ENCODE results near the gene ARSI.
A peak's percentile ranks its signal among the peaks of the same experiment; 100 is the strongest.

The ARSI gene

DNA sequence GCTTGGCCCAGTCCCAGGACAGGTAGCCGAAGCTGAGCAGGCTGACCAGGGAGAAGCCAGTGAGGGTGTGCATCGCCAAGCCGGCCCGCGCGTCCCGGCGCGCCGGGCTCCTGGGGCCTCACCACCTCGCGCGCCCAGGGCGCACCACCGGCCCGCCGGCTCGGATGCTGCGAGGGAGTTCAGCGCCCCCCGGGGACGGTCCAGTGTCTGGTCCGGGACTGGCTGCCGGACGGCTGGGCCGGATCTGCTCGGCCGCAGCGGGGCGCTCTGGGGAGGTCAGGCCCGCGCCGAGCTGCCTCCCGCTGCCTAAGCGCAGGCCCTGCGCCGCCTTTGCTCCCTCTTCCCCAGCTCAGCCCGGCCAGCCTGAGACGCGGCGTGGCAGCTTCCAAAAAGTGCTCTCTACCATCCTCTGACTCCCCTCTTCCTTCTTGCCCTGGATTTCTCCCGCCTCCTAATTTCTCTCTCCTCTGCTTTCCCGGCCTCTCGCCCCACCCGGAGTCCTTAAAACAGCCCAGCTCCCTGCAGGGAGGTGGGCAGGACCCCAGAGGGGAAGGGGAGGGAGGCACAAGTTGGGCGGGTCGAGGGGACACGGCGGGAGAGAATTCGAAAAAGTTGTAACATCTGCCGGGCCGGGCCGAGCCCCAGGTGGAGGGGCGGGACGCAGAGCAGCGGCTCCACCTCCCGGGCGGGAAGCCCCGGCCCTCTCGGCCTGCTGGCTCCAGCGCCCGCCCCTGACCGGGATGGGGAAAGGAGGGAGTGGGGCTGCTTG, at the start of gene ARSI:
TSS of gene ARSI (minus strand) at position 605 of the 769 bp plus-strand sequence. CDS start at position 73, 532 bp downstream.
- H3K4me3 ChIP-seq (ENCODE audit: low read length), result peak within 1 kb of the TSS; percentile 53
- DNase-seq (ENCODE audit: low read depth), result peak; percentile 43
- peak; percentile 24 for TF ChIP-seq CTCF (conservative IDR thresholded peaks at IDR 0.05; ENCODE audit: low read length)

- peak; percentile 71 for DNase-seq (ENCODE audit: low read depth)
- TF ChIP-seq CTCF (conservative IDR thresholded peaks at IDR 0.05; ENCODE audit: low read length), result peak; percentile 70
- no peak overlapping the region for H3K4me3 ChIP-seq (ENCODE audit: low read length)
Measured at GRCh38 chr5:150350524-150351344, 48.0 kb upstream of the ARSI start.

DNA sequence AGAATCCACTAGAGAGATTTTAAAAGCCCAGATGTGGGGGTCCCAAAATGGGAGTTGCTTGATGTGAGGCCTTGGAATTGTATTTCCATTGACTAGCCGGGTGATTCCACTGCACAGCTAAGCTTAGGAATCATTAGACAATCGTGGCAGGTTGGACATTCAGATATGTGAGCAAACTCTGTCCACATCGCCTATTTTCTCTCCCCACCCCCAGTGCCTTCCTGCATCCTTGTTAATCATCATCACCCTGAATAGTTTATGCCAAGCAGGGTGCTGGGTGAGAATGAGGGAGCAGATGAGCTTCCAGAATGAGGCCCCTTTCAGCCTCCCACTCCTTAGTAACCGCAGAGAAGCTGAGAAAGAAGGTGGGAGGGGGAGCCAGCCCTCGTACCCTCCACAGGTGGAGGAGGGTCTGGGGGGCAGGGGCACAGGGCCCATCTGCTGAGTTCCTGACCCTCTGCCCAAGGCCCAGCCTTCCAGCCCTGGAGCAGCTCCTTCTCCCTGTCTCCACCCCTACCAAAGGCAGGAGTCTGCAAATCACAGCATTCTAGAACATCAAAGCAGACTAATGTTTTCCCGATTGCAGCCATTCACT, 47.1 kb upstream of the ARSI start:
- no peak for DNase-seq (ENCODE audit: low read depth)
- no peak for TF ChIP-seq CTCF (conservative IDR thresholded peaks at IDR 0.05; ENCODE audit: low read length)

DNA sequence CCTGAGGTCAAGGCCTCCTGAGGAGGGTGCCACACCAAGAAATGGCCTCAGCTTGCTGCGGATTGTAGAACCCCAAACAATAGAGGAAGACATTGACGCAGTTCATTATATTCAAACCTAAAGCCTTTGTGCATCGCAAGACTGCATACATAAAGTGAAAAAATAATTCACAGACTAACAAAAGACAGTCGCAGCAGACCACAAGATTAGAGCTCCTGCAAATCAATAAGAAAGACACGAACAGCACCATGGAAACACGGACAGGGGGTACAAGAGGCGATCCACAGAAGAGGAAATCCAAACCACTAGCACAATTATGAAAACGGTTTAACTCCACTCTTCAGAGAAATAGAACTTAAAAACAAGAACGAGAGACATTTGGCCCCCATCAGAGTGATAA, 44.7 kb upstream of the ARSI start:
- no peak for TF ChIP-seq CTCF (conservative IDR thresholded peaks at IDR 0.05; ENCODE audit: low read length)
- DNase-seq (ENCODE audit: low read depth), result no peak
- H3K4me3 ChIP-seq (ENCODE audit: low read length), result no peak overlapping the region

More for the DNA sequence above, 47.1 kb upstream of the ARSI start:
- no peak overlapping the region for H3K4me3 ChIP-seq (ENCODE audit: low read length)

DNA sequence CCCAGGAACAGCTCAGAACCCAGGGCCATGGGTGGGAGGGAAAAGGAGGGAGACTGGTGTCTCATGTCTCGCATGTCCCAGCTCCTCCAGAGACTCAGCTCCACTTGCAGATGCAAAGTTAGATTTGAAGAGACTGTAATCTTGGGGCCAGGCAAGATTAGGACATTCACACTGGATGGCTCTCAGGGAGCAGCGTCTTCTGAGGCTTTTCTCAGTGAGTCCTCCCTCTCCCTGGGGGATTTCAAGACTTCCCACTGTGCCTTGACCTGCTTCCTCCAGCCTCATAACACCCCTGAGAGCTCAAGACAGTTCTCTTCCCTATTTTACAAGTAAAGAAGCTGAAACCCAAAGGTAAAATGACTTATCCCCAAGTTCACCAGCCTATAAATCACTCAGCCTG, 44.3 kb upstream of the ARSI start:
- TF ChIP-seq CTCF (conservative IDR thresholded peaks at IDR 0.05; ENCODE audit: low read length), result no peak
- H3K4me3 ChIP-seq (ENCODE audit: low read length), result no peak overlapping the region
- DNase-seq (ENCODE audit: low read depth), result no peak

DNA sequence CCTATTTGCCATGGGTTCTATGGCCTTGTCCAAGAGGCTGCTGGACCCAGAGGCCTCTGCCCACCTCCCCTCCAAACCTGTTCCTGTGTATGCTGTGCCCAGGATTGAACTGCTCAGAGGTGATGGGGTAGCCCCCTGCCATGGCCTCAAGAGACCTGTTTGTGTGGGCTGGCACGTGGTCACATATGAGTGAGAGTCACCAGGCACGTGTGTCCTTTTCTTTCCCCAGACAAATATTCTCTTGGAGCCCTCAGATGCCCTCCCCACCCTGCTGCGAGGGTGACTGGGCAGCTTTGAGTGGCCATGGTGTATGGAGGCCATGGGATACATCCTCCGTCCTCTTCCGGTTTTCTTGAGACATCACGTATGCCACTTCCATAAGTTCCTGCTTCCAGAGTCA, 43.9 kb upstream of the ARSI start:
- DNase-seq (ENCODE audit: low read depth), result no peak
- no peak overlapping the region for H3K4me3 ChIP-seq (ENCODE audit: low read length)
- TF ChIP-seq CTCF (conservative IDR thresholded peaks at IDR 0.05; ENCODE audit: low read length), result no peak

All from AG10803 (cell line).